NCI-H1417 (cell line): ENCODE measurements around the gene GSE1.
A peak's percentile ranks its signal among the peaks of the same experiment; 100 is the strongest.

Experiments used
- DNase-seq, 3 experiments: peaks; one replicate each; lab custom pipeline; 2025; lab: John Stamatoyannopoulos, UW

GSE1 gene

GRCh38 chr16:85631802-85632393 is 18.8 kb downstream of the GSE1 start:
- DNase-seq, result no peak

GRCh38 chr16:85632709-85633437 is 19.8 kb downstream of the GSE1 start:
- DNase-seq, result no peak

GRCh38 chr16:85633438-85633743 is 20.3 kb downstream of the GSE1 start:
- DNase-seq, result no peak

- DNase-seq, result no peak
These were observed 20.8 kb downstream of the GSE1 start for GRCh38 chr16:85633888-85634287.

GRCh38 chr16:85634747-85635544 is 21.8 kb downstream of the GSE1 start:
- peak in 1 of 3 experiments; percentile 39 for DNase-seq

GRCh38 chr16:85635545-85636140 is 22.5 kb downstream of the GSE1 start:
- peak in 2 of 3 experiments; percentile 33 to 62 for DNase-seq

GRCh38 chr16:85636234-85636812 is 23.2 kb downstream of the GSE1 start:
- DNase-seq, result no peak

GRCh38 chr16:85637061-85637807 is 24.1 kb downstream of the GSE1 start:
- DNase-seq, result no peak

- peak; percentile 68 to 85 (median 78) for DNase-seq
These were observed 24.9 kb downstream of the GSE1 start for GRCh38 chr16:85637808-85638647.

GRCh38 chr16:85638695-85639409 is 25.7 kb downstream of the GSE1 start:
- DNase-seq, result no peak

- peak; percentile 52 to 99 (median 95) for DNase-seq
These were observed 26.6 kb downstream of the GSE1 start for GRCh38 chr16:85639529-85640253.

GRCh38 chr16:85640254-85640558 is 27.1 kb downstream of the GSE1 start:
- DNase-seq, result no peak

- DNase-seq, result peak in 2 of 3 experiments; percentile 67 to 79
These were observed 27.5 kb downstream of the GSE1 start for GRCh38 chr16:85640585-85640984.

- peak in 1 of 3 experiments; percentile 37 for DNase-seq
These were observed 28.2 kb downstream of the GSE1 start for GRCh38 chr16:85641305-85641704.

GRCh38 chr16:85641776-85642176 is 28.7 kb downstream of the GSE1 start:
- DNase-seq, result peak; percentile 30 to 54 (median 31)

GRCh38 chr16:85642762-85643358 is 29.7 kb downstream of the GSE1 start:
- peak; percentile 41 to 92 (median 77) for DNase-seq

GRCh38 chr16:85643631-85644030 is 30.5 kb downstream of the GSE1 start:
- DNase-seq, result no peak

- DNase-seq, result no peak
These were observed 31.1 kb downstream of the GSE1 start for GRCh38 chr16:85644093-85644712.
